Raji (cell line): Measurements from ENCODE around the gene NAP1L5.

Source experiments
- POLR2A ChIP-seq: IDR thresholded peaks from 2 replicates; pipeline ENCODE4 v1.6.1; 2011; ENCODE audit warnings: low read depth, low read length, control low read depth; ENCODE audit not compliant: insufficient read depth

Gene NAP1L5

DNA sequence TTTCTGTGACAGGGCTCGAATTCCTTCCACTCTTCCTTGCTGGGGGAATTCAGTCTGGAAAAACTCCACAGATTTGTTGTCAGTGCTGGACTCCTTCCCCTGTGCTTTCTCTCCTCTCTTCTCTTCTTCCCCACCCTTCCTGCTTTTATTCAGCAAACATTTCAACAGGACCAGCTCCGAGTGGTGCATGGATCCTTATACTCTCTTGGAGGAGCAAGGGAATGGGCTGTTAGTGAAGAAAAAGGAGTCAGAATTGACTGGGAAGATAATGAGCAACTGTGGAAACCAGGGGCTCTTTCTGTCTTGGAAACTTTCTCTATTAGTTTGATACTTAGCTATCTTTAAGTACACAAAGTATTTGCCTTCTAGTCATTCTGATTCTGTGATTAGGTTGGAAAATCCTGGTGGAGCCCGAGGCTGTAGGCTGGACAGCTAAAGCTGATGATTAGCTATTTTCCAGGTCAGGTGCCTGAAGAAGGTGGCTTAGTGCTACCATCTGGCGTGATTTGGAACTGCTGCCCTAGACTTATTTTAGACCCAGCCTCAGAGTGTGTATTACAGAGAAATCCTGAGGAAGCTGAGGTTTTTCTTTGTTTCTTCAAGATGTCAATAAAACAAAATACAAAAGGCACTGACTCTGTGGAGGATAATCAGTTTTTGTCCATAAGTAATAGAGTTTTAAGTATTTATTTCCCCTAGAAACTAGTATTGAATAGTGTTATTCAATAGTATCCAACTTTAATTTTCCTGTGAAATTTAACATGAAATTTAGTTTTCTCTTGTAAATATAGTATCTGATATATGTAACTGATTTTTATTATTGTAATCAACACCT is 38.4 kb downstream of the NAP1L5 start:
- no peak for TF ChIP-seq POLR2A

DNA sequence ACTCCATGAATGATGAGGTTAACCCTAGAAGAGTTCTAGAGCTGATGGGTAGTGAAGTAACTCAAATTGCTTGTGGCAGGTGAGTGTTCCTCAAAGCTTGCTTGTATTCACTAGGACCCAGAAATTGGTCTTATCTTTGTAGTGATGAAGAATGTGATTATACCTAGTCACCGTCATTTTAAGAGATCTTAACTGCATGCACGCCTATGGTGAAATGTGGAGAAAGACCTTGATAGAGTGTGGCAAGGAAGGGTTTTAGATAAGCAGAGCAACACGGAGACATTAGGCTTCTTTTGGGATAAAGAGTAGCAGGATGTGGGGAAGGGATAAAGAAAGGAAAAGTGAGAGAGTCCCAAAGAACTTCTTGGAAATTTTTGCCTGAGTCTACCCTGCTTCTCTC is 42.4 kb downstream of the NAP1L5 start:
- no peak for TF ChIP-seq POLR2A

DNA sequence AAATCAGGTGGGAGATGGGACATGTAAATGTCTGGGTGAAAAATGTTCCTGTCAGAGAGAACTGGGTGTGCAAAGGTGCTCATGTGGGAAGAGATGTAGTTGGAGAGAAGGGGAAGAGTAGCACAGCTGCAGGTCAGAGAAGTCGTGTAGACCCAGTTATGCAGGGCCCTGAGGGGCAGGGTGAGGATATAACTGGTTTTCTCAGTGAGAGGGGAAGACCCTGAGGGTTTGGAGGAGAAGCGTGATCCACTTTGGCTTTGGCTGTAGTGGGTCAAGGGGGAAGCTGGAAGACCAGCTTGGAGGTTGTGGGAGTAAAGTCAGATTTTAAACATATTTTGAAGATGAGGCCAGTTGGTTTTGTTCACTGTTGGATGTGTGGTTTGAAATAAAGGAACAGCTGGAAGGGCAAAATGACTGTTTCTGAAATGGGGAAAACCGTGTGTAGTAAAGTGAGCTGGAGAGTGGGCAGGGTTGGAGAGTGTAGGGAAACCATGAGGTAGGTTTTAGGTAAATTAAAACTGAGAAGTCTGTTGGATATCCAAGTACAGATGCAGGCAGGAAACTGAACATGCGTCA is 44.2 kb downstream of the NAP1L5 start:
- no peak for TF ChIP-seq POLR2A

DNA sequence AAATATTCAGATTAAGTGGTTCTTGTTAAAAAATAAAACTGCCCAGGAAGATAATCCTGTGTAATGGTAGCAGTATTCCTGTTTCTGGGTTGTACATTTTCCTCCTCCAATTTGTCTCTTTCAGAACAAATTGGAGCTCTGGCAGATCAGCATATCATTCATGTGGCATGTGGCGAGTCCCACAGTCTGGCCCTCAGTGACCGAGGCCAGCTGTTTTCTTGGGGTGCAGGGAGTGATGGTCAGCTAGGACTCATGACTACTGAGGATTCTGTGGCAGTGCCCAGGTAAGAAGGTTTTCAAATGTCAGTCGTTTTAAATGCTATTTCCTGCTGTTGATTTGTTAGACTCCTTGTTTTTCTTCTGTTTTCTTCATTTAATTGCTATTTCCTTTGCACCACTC is 47.9 kb downstream of the NAP1L5 start:
- no peak for TF ChIP-seq POLR2A

DNA sequence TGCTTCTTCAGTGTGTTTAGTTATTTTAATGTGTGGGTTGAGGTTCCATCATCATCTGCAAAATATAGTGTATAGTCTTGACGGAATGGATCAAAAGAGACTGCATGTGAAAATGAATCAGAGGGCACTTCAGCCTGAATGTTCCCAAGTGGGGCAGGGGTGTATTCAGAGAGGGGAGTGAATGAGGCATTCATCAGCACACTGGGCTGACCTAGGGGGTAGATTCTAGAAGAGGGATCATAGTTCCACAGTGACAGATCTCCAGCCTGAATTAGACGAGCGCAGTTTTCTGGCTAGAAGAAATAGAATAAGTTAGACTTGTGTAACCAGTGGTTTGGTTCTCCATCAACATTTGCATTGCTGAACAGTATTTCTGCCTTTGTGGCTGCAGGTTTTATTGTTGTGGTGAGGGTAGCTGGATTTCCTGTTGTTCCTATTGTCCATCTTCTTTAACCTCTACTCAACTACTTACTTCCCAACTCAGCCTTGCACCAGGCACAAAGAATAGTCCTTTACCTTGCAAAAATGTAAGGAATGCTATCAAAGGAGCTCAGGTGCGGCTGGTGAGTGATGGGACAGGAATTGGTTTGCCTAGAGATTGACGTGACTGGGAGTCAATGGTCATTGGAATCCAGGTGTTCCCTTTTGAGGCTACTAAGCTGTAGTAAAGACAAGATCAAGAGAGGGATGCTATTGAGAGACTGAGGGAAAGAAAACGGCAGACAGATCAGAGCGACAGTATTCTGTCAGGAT is 50.9 kb downstream of the NAP1L5 start:
- no peak for TF ChIP-seq POLR2A

DNA sequence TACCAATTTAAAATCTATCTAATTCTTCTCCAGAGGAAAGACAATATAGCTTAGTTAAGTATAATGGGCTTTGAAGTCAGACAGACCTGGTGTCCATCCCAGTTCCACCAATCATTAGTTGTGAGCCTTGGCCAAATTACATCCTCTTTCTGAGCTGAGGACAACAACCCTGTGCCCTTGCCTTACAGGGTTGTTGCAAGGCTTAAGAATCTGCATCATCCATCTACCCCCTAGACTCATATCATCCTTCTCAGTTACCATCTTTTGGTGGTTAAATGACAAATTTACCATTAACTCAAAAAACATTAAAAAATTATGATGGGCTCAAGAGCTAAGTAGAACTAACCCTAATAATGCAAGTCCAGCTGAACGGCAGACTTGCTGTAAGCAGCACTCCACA is 51.6 kb downstream of the NAP1L5 start:
- no peak for TF ChIP-seq POLR2A
